HG03439 (cell line): Measurements from ENCODE around the gene ETNK2.

ENCODE experiments used
- ATAC-seq: cut with Tn5 transposase; IDR thresholded peaks from one replicate; pipeline ENCODE4 v1.9.1; 2021; ENCODE audit warnings: mild to moderate bottlenecking, moderate library complexity; ENCODE audit not compliant: unreplicated experiment

Gene ETNK2

DNA sequence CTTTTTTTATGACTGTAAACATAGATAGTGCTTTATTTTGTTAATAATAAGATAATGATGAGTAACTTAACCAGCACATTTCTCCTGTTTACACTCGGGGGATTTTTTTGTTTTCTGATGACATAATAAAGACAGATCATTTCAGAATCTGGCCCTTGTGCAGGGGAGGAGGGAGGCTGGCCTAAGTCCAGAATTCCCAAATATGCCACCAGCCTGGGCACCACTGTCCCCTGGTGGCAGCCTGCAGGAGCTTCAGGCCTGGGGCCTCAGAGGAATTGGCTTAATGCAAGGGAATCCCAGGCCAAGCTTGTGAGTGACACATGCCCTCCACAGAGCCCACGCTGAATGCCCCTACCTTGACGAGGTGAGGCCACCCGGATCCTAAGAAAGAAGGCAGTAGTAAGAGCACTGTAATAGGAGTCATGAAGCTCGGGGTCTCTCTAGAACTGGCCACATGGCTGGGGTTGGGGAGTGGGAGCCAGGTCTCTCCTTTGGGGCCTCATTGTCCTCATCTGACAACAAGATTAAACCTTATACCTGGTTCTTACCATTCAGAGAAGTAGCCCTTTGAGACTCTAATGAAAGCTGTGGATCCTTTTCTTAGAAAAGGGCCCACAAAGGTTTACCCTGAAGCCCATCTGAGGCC, 24.1 kb downstream of the ETNK2 start:
- no peak for ATAC-seq

DNA sequence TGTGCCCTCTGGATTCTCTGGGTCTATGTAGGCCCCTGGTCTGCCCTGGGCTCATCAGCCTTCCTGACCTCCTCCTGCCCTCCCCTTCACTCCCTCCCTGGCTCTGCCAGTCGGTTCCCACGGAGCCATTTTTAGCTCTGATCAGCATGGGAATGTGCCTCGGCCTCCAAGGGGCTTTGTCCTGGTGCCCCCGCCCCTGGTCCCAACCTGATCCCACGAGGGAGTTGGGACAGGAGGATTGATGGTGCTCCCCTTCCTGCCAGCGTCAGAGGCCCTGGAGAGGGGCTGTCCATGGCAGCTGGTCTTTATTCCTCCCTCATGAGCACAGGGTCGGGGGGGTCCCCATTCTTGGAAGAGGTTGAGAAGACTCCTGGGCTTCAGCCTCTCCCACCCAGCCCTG, 24.9 kb downstream of the ETNK2 start:
- no peak for ATAC-seq

GRCh38 chr1:204126386-204126785, 25.5 kb downstream of the ETNK2 start:
- no peak for ATAC-seq

- ATAC-seq = no peak
Measured at GRCh38 chr1:204125759-204126351, 26.0 kb downstream of the ETNK2 start.

- ATAC-seq = no peak
Measured at GRCh38 chr1:204124639-204125038, 27.2 kb downstream of the ETNK2 start.

- no peak for ATAC-seq
Measured at GRCh38 chr1:204123376-204123775, 28.5 kb downstream of the ETNK2 start.

DNA sequence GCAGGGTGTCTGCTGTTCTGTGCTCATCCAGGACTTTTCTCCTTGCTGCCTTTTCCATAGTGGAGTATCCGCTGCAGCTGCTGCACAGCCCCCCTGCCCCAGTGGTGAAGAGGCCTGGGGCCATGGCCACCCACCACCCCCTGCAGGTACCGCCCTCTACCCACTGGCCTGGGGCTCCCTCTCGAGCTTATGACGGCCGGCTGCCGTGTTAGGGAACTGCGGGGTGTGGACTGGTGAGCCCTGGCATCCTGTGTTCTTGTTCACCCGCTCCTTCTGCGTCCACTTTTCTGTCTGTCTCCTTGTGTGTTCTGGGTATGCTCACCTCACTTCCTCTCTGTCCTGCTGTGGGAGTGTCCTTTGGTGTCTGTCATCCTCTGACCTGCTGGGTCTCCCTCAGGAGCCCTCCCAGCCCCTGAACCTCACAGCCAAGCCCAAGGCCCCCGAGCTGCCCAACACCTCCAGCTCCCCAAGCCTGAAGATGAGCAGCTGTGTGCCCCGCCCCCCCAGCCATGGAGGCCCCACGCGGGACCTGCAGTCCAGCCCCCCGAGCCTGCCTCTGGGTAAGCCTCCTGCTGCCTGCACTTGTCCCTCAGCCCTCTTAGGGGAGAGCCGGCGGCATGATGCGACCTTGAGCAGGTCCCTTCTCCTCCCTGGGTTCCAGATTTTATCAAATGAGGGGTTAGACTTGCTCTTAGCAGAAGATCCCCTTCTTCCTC, 29.8 kb downstream of the ETNK2 start:
- ATAC-seq = no peak

DNA sequence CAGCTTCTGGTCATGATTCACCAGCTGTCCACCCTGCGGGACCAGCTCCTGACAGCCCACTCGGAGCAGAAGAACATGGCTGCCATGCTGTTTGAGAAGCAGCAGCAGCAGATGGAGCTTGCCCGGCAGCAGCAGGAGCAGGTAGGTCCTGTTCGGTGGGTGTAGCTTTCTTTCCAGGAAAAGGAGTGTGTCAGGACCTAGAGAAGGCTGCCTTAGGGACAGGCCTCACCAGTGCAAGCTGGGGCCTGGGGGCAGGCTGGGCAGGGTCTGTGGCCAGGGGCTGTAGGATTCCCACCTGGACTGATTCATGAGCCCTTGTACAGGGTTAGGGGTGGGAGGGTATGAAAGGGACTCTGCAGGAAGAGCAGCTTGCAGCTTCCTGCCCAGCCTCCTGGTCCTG, 35.3 kb downstream of the ETNK2 start:
- ATAC-seq = no peak

DNA sequence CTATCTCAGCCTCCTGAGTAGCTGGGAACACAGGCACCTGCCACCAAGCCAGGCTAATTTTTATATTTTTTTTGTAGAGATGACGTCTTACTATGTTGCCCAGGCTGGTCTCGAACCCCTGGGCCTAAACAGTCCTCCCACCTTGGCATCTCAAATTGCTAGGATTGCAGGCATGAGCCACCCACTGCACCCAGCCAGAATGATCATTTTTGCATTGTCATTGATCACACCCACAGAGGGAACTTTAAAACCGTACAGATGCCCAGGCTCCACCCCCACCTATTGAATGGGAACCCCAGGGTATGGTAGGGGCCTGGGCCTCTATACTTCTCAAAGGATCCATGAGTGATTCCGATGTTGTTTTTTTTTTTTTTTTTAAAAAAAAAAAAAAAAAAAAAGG, 36.7 kb downstream of the ETNK2 start:
- no peak for ATAC-seq

GRCh38 chr1:204114606-204115005, 37.2 kb downstream of the ETNK2 start:
- ATAC-seq = no peak

DNA sequence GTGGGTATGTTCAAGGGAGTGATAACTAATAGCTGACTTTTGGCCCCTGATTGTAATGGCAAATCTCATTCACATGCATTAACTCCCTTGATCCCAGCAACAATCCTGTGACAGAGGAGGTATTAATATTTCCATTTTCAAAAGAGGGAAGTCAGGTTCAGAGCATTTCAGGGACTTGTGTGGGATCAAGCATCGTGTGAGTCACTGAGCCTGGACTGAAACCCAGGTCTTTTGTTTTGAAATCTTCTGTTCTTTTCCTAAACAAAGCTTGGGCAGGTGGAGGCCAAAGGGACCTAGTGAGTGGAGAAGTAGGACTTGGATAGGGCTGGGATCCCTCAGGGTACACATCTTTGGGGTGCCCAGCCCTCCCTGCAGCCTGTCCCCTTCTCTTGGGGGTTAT, 37.9 kb downstream of the ETNK2 start:
- no peak for ATAC-seq

DNA sequence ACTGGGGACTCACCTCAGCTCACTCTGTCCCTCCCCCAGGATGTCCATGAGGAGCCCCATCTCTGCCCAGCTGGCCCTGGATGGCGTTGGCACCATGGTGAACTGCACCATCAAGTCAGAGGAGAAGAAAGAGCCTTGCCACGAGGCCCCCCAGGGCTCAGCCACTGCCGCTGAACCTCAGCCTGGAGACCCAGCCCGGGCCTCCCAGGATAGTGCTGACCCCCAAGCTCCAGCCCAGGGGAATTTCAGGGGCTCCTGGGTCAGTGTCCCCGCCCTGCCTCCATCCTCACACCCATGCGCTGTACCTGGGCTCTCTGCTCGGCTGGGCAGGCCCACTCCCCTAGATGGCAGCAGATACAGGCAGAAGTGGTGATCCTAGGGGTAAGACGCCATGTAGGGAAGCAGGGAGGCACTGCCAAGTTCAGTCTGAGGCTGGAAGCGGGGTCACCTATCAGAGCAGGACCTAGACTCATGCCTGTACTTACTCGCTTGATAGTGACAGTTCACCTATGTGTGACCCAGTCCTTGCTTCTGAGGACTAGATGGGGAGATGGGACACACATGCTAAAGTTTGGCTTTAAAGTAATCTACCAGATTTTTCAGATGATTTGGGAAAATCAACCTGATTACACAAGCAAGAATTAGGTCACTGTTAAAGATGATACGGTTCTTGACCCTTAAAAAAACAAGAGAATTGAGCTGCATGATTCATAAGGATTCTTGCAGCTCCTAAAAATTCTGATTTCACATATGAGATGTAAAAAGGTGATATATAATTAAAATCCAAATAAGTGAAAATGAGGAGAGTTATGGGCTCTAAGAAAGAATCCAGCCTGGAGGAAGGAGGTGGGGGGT, 38.7 kb downstream of the ETNK2 start:
- ATAC-seq = no peak

DNA sequence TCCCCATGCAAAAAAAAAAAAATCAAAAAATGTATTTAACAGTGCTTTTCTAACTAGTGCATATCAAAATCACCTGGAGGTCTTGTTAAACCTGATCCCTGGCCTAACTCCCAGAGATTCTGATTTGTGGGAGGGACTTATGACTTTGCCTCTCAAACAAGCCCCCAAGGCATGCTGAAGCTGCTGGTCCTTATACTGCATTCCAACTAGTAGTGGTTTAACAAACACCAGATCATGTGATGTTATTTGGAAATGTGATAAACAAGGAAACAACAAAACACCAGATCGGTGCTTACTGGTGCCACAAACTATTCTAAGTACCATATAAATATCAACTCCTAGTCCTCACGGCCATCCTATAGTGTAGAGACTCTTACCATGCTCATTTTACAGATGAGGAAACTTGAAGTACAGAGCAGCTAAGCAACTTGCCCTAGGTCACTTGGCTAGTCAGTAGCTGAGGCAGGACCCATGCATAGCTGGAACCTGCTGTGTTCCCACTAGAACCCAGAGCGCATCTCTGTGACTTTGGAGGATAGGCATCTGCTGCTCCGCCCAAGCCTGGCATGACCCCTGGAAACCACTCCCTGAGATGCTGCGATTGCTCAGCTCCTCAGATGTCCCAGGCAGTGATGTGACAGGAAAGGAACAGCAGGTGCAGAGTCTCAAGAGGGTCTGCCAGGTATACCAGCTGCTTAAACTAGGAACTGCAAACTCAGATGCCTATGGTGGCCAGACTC, 40.8 kb downstream of the ETNK2 start:
- ATAC-seq = no peak

GRCh38 chr1:204108312-204109141, 43.3 kb downstream of the ETNK2 start:
- no peak for ATAC-seq

- no peak for ATAC-seq
Measured at GRCh38 chr1:204107892-204108291, 44.0 kb downstream of the ETNK2 start.

- ATAC-seq = no peak
Measured at GRCh38 chr1:204106825-204107224, 45.0 kb downstream of the ETNK2 start.

DNA sequence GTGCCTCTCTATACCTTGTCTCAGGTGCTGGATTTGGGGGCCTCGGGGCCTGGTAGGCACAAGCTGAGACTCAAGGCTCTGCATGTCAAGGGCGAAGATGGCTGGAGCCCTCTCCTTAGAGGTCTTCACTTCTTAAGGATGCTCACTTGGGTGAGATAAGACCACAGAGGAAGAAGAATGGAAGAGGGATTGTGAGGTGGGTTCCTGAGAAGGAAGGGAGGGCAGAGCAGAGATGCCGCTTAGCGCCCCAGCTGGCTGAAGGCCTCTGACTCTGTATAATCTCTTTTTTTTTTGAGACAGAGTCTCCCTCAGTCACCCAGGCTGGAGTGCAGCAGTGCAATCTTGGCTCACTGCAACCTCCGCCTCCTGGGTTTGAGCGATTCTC, 46.7 kb downstream of the ETNK2 start:
- ATAC-seq = no peak

DNA sequence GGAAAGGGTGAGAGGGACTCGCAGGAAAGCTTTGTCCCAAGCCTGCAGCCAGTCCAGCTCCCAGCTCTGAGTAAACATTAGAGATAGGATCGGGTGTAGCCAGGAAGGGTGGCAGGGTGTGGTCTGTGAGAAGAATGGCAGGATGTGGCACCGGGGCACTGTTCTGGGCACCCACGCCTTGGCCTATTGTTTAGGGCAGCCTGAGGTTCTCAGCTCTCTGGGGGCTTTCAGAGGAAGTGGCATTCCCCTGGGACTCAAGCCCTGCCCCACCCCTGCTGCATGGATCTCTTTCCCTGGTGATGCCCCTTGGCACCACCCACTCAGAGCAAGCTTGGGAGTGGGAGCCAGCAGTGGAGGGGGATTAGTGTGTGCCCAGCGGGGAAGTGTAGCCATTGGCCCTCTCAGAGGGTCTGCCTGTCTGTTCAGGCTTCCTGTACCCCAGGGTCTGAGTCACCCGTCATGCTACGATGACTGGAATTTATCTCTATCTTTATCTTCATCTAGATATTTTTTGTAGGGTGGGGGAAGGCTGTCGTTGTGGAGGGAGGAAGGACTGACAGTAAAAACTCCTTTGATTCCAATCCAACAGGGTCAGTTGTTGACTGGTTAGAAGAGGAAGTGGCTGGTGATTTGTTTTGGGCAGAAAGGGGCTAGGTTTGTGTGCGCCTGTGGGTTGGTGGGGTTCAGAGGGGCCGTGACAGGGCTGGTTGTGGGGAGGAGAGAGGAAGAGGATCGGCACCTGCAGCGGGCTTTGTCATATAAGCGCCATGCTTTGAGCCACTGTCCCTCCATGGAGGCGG, 47.3 kb downstream of the ETNK2 start:
- no peak for ATAC-seq

GRCh38 chr1:204103431-204103741, 48.5 kb downstream of the ETNK2 start:
- ATAC-seq = no peak
